Inferior parietal cortex (tissue), 1 donor: ENCODE results near the gene GPAT2.
"Not testable (repeated sequence)": the region's sequence is repeated elsewhere in the genome, so short reads cannot be mapped to it uniquely, and the experiment has no call there.

Experiments
- DNase-seq: peaks from one replicate; pipeline ENCODE4 v3.0.0-alpha.2; 2016; ENCODE audit errors: extremely low spot score

GPAT2 gene

GRCh38 chr2:96023701-96024100 is 11.0 kb downstream of the GPAT2 start:
- DNase-seq, result not testable (repeated sequence)

GRCh38 chr2:96022701-96023447 is 11.8 kb downstream of the GPAT2 start:
- DNase-seq, result peak; percentile 88

GRCh38 chr2:96022126-96022525 is 12.6 kb downstream of the GPAT2 start:
- not testable (repeated sequence) for DNase-seq

GRCh38 chr2:96021142-96021541 is 13.6 kb downstream of the GPAT2 start:
- not testable (repeated sequence) for DNase-seq

- not testable (repeated sequence) for DNase-seq
These were observed 14.7 kb downstream of the GPAT2 start for GRCh38 chr2:96019909-96020590.

- not testable (repeated sequence) for DNase-seq
These were observed 18.4 kb downstream of the GPAT2 start for GRCh38 chr2:96016321-96016720.

GRCh38 chr2:96012792-96013264 is 21.9 kb downstream of the GPAT2 start:
- DNase-seq, result not testable (repeated sequence)

GRCh38 chr2:96012086-96012791 is 22.5 kb downstream of the GPAT2 start:
- peak; percentile 59 for DNase-seq

GRCh38 chr2:96011129-96011455 is 23.6 kb downstream of the GPAT2 start:
- DNase-seq, result not testable (repeated sequence)

GRCh38 chr2:96010320-96011128 is 24.2 kb downstream of the GPAT2 start:
- DNase-seq, result peak; percentile 91

- DNase-seq, result not testable (repeated sequence)
These were observed 24.9 kb downstream of the GPAT2 start for GRCh38 chr2:96009833-96010232.

- not testable (repeated sequence) for DNase-seq
These were observed 26.7 kb downstream of the GPAT2 start for GRCh38 chr2:96008051-96008450.

- DNase-seq, result not testable (repeated sequence)
These were observed 28.5 kb downstream of the GPAT2 start for GRCh38 chr2:96006248-96006647.

- peak; percentile 68 for DNase-seq
These were observed 42.0 kb downstream of the GPAT2 start for GRCh38 chr2:95992520-95993272.

GRCh38 chr2:95992102-95992501 is 42.6 kb downstream of the GPAT2 start:
- not testable (repeated sequence) for DNase-seq

GRCh38 chr2:95991351-95992094 is 43.2 kb downstream of the GPAT2 start, which contains the start of gene ANKRD36C:
TSS of gene ANKRD36C (minus strand) at chr2:95991824. CDS start at chr2:95991708, 116 bp downstream.
- peak; percentile 44 for DNase-seq

GRCh38 chr2:95990884-95991283 is 43.8 kb downstream of the GPAT2 start:
- not testable (repeated sequence) for DNase-seq
